Fibroblast of lung (primary cell): ENCODE measurements around the gene HMGA1. TPM values are rescaled to one million over a fixed set of nuclear protein-coding genes. Genes with fewer than 3 reads are reported as not detected.

ENCODE experiments used
- DNase-seq, 2 donors: peaks; one replicate each; pipeline versions ENCODE4 v3.0.0 to v3.0.0-alpha.2; 2010; ENCODE audit warnings: low read depth in 2 of 2
- H2AFZ ChIP-seq: 2 replicates; pipeline ENCODE4 v1.5.1; 2012; ENCODE audit warnings: low read length, control low read depth, inconsistent platforms
- H3K27ac ChIP-seq: 2 replicates; pipeline ENCODE4 v1.5.1; 2011; ENCODE audit warnings: low read length, control low read depth; ENCODE audit not compliant: insufficient read depth
- H3K27me3 ChIP-seq: 2 replicates; pipeline ENCODE4 v1.5.1; 2011; ENCODE audit warnings: mild to moderate bottlenecking, low read length; ENCODE audit not compliant: control insufficient read depth, insufficient read depth
- H3K36me3 ChIP-seq: 2 replicates; pipeline ENCODE4 v1.5.1; 2011; ENCODE audit warnings: low read length; ENCODE audit not compliant: control insufficient read depth, insufficient read depth
- H3K4me1 ChIP-seq: 2 replicates; pipeline ENCODE4 v1.5.1; 2011; ENCODE audit warnings: low read length; ENCODE audit not compliant: control insufficient read depth, insufficient read depth; ENCODE audit errors: extremely low read depth
- H3K4me2 ChIP-seq: 2 replicates; pipeline ENCODE4 v1.5.1; 2011; ENCODE audit warnings: low read length, control low read depth; ENCODE audit not compliant: insufficient read depth; ENCODE audit errors: extremely low read depth
- H3K4me3 ChIP-seq, 4 experiments: fragments of 200-600 bp in 1 of 4; sonication (generic) in 1 of 4; replicated peaks in 1 of 4; 2 replicates each; pipeline ENCODE4 v1.5.1; 2011 to 2016; ENCODE audit warnings: low read length in 4 of 4, low read depth in 3 of 4, mild to moderate bottlenecking in 3 of 4, control low read depth in 2 of 4, inconsistent platforms in 1 of 4, mixed read lengths in 1 of 4; ENCODE audit not compliant: insufficient read depth in 1 of 4; ENCODE audit errors: control extremely low read depth in 1 of 4
- H3K79me2 ChIP-seq: 2 replicates; pipeline ENCODE4 v1.5.1; 2012; ENCODE audit warnings: mild to moderate bottlenecking, low read length, inconsistent platforms; ENCODE audit not compliant: control insufficient read depth, insufficient read depth
- H3K9ac ChIP-seq: 2 replicates; pipeline ENCODE4 v1.5.1; 2011; ENCODE audit warnings: mild to moderate bottlenecking, low read length, control low read depth; ENCODE audit not compliant: insufficient read depth
- H3K9me3 ChIP-seq: 2 replicates; pipeline ENCODE4 v1.5.1; 2012; ENCODE audit warnings: low read depth, low read length; ENCODE audit not compliant: control insufficient read depth, insufficient read depth
- H4K20me1 ChIP-seq: 2 replicates; pipeline ENCODE4 v1.5.1; 2011; ENCODE audit warnings: low read length; ENCODE audit not compliant: control insufficient read depth, insufficient read depth; ENCODE audit errors: extremely low read depth
- EZH2 ChIP-seq: IDR thresholded peaks from 2 replicates; pipeline ENCODE4 v1.5.1; 2012; ENCODE audit warnings: low read length, control low read depth, mild to moderate bottlenecking; ENCODE audit errors: missing control alignments
- polyA plus RNA-seq, 2 donors: library from polyadenylated mRNA; depleted of rRNA in 1 of 2; stranded (reverse) in 1 of 2; unstranded in 1 of 2; fragments of >200 nt; gene quantifications; 2 replicates each; pipeline ENCODE4 v1.2.1, GENCODE V29; 2011 to 2012; ENCODE audit warnings: missing spikeins in 1 of 2
- total RNA-seq: library from RNA; depleted of rRNA; stranded (reverse); fragments of >200 nt; gene quantifications from 2 replicates; pipeline ENCODE4 v1.2.1, GENCODE V29; 2014
- TF ChIP-seq, protein P1 (sequence below), 2 donors: IDR thresholded peaks in 1 of 2; conservative IDR thresholded peaks in 1 of 2; 1 replicate in 1 of 2; 2 replicates in 1 of 2; pipeline ENCODE4 v1.5.1; 2011 to 2012; ENCODE audit warnings: low read length in 2 of 2, control low read depth in 1 of 2, inconsistent platforms in 1 of 2, low read depth in 1 of 2, mild to moderate bottlenecking in 1 of 2

HMGA1 gene
- total and polyA plus RNA-seq, 2 donors (not counting 1 experiment from before 2014, with no cell fraction given): 29.6 to 121 TPM

GRCh38 chr6:34284563-34285447, 48.1 kb downstream of the HMGA1 start:
- Histone ChIP-seq H3K27ac (peak overlapping the region; percentile 4), H3K4me2 (no peak overlapping the region), H3K4me3 (no peak overlapping the region), H2AFZ (no peak overlapping the region), H3K4me1 (peaks cover 5% of the 10 kb centered on the region), H3K36me3 (no peaks in the 10 kb centered on the region), H3K79me2 (no peaks in the 10 kb centered on the region), H3K27me3 (no peaks in the 10 kb centered on the region), H4K20me1 (no peaks in the 10 kb centered on the region), H3K9me3 (no peaks in the 10 kb centered on the region), H3K9ac (no peak overlapping the region)
- peak; percentile 51 to 96 for DNase-seq
- TF ChIP-seq EZH2: no peak
- TF ChIP-seq, protein P1, sequence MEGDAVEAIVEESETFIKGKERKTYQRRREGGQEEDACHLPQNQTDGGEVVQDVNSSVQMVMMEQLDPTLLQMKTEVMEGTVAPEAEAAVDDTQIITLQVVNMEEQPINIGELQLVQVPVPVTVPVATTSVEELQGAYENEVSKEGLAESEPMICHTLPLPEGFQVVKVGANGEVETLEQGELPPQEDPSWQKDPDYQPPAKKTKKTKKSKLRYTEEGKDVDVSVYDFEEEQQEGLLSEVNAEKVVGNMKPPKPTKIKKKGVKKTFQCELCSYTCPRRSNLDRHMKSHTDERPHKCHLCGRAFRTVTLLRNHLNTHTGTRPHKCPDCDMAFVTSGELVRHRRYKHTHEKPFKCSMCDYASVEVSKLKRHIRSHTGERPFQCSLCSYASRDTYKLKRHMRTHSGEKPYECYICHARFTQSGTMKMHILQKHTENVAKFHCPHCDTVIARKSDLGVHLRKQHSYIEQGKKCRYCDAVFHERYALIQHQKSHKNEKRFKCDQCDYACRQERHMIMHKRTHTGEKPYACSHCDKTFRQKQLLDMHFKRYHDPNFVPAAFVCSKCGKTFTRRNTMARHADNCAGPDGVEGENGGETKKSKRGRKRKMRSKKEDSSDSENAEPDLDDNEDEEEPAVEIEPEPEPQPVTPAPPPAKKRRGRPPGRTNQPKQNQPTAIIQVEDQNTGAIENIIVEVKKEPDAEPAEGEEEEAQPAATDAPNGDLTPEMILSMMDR (conservative IDR thresholded peaks at IDR 0.05 in 1 of 2, IDR thresholded peaks at IDR 0.05 in 1 of 2; ENCODE audit: low read depth in 1 of 2, low read length in 2 of 2): no peak

GRCh38 chr6:34285448-34286164, 48.9 kb downstream of the HMGA1 start:
- TF ChIP-seq EZH2: no peak
- TF ChIP-seq, protein P1 (conservative IDR thresholded peaks at IDR 0.05 in 1 of 2, IDR thresholded peaks at IDR 0.05 in 1 of 2; ENCODE audit: low read depth in 1 of 2, low read length in 2 of 2): no peak
- Histone ChIP-seq H3K79me2 (no peaks in the 10 kb centered on the region), H3K9me3 (no peaks in the 10 kb centered on the region), H3K9ac (no peak overlapping the region), H3K27ac (peak overlapping the region; percentile 4), H3K4me2 (no peak overlapping the region), H4K20me1 (no peaks in the 10 kb centered on the region), H3K36me3 (no peaks in the 10 kb centered on the region), H2AFZ (no peak overlapping the region), H3K4me1 (peaks cover 5% of the 10 kb centered on the region), H3K4me3 (no peak overlapping the region), H3K27me3 (no peaks in the 10 kb centered on the region)
- DNase-seq: no peak

- Histone ChIP-seq H3K4me1 (peaks cover 5% of the 10 kb centered on the region), H3K9ac (no peak overlapping the region), H3K27ac (no peak overlapping the region), H3K4me3 (no peak overlapping the region), H3K9me3 (no peaks in the 10 kb centered on the region), H3K36me3 (peaks cover 4% of the 10 kb centered on the region), H3K4me2 (no peak overlapping the region), H3K79me2 (no peaks in the 10 kb centered on the region), H2AFZ (no peak overlapping the region), H4K20me1 (no peaks in the 10 kb centered on the region), H3K27me3 (no peaks in the 10 kb centered on the region)
- DNase-seq: no peak
- TF ChIP-seq, protein P1 (conservative IDR thresholded peaks at IDR 0.05 in 1 of 2, IDR thresholded peaks at IDR 0.05 in 1 of 2; ENCODE audit: low read depth in 1 of 2, low read length in 2 of 2): no peak
- TF ChIP-seq EZH2: no peak
Measured at GRCh38 chr6:34288581-34288980, 51.9 kb downstream of the HMGA1 start.
